Panc1 (cell line): Measurements from ENCODE around the gene RPL10A. TPM values are rescaled to one million over a fixed set of nuclear protein-coding genes. Genes with fewer than 3 reads are reported as not detected.

Experiments used
- ATAC-seq: fragments of 200-7000 bp; cut with Tn5 transposase; 2 replicates; pipeline ENCODE4 v1.9.1; 2020; ENCODE audit warnings: mild to moderate bottlenecking, moderate library complexity
- BruUV-seq: library from RNA; stranded (reverse); fragments of 400-500 nt; replicated peaks from 2 replicates; lab custom pipeline; 2021; lab: Mats Ljungman, UMichigan
- CTCF ChIA-PET: fragments of 300-600 bp; sonication (Branson Sonifier 250); formaldehyde crosslinking; loops from one replicate; lab custom pipeline; 2022; ENCODE audit warnings: antibody characterized with exemption; lab: Charles Lee
- POLR2A ChIA-PET: fragments of 300-600 bp; sonication (Branson Sonifier 250); formaldehyde crosslinking; loops from one replicate; lab custom pipeline; 2022; ENCODE audit warnings: antibody characterized with exemption; lab: Charles Lee
- DNase-seq: peaks from one replicate; pipeline ENCODE4 v3.0.0-alpha.2; 2010; ENCODE audit warnings: low read depth, low spot score
- H3K27ac ChIP-seq: 2 replicates; pipeline ENCODE4 v1.5.1; 2011; ENCODE audit warnings: mild to moderate bottlenecking, low read length, inconsistent platforms
- H3K27me3 ChIP-seq: fragments of 200-500 bp; sonication (Bioruptor generic); 2 replicates; pipeline ENCODE4 v1.6.0; 2014; ENCODE audit warnings: low read length, inconsistent platforms; ENCODE audit not compliant: control insufficient read depth, insufficient read depth
- H3K36me3 ChIP-seq: fragments of 200-500 bp; sonication (Bioruptor generic); 2 replicates; pipeline ENCODE4 v1.5.1; 2014; ENCODE audit warnings: inconsistent platforms, mild to moderate bottlenecking, low read length, moderate library complexity; ENCODE audit not compliant: control insufficient read depth, insufficient read depth
- H3K4me1 ChIP-seq: 2 replicates; pipeline ENCODE4 v1.5.1; 2011; ENCODE audit warnings: inconsistent platforms, mild to moderate bottlenecking, low read length, moderate library complexity; ENCODE audit not compliant: control insufficient read depth, insufficient read depth
- H3K4me3 ChIP-seq, 2 experiments: 2 replicates each; pipeline ENCODE4 v1.5.1; 2011 to 2012; ENCODE audit warnings: low read depth in 2 of 2, low read length in 2 of 2, mild to moderate bottlenecking in 2 of 2, inconsistent platforms in 1 of 2, moderate library complexity in 1 of 2
- H3K9me3 ChIP-seq: fragments of 200-500 bp; sonication (Bioruptor generic); 2 replicates; pipeline ENCODE4 v1.5.1; 2014; ENCODE audit warnings: low read depth, mild to moderate bottlenecking, inconsistent platforms, low read length, moderate library complexity; ENCODE audit not compliant: control insufficient read depth, insufficient read depth
- CTCF ChIP-seq: fragments of 450-650 bp; IDR thresholded peaks from 2 replicates; pipeline ENCODE4 v1.5.1; 2017; ENCODE audit warnings: mild to moderate bottlenecking
- POLR2AphosphoS5 ChIP-seq: IDR thresholded peaks from 2 replicates; pipeline ENCODE4 v1.6.1; 2012; ENCODE audit warnings: mild to moderate bottlenecking, low read depth, low read length, moderate library complexity
- REST ChIP-seq, 2 experiments: IDR thresholded peaks; 2 replicates each; pipeline ENCODE4 v1.6.1; 2011 to 2012; ENCODE audit warnings: low read depth in 2 of 2, control low read depth in 1 of 2, low read length in 1 of 2, mild to moderate bottlenecking in 1 of 2, moderate library complexity in 1 of 2; ENCODE audit not compliant: insufficient read depth in 1 of 2
- SIN3A ChIP-seq: IDR thresholded peaks from 2 replicates; pipeline ENCODE4 v1.6.1; 2012; ENCODE audit warnings: low read depth, mild to moderate bottlenecking, low read length, moderate library complexity, borderline replicate concordance; ENCODE audit not compliant: insufficient read depth
- TCF7L2 ChIP-seq: IDR thresholded peaks from 2 replicates; pipeline ENCODE4 v1.6.1; 2011; ENCODE audit warnings: mild to moderate bottlenecking, low read depth, low read length, inconsistent platforms
- in situ Hi-C: cut with HindIII; loops from 2 replicates; pipeline ENCODE4 v1.10.0; 2016; ENCODE audit warnings: low sequenced_read_pairs, low pct_unique_long_range_greater_than_20kb
- intact Hi-C: fragments of 100-400 bp; cut with micrococcal nuclease; formaldehyde crosslinking; loops from one replicate; pipeline ENCODE4 v1.10.0; 2022; ENCODE audit not compliant: unreplicated experiment
- total RNA-seq: library from RNA; stranded (reverse); gene quantifications from one replicate; pipeline ENCODE4 v1.2.1, GENCODE V29; 2021; ENCODE audit not compliant: unreplicated experiment

Gene RPL10A
- total RNA-seq, 1 experiment from 2014 or later = 732 TPM

- Histone ChIP-seq H3K36me3 (no peaks in the 10 kb centered on the region), H3K27ac (no peak overlapping the region), H3K4me1 (no peaks in the 10 kb centered on the region), H3K9me3 (no peaks in the 10 kb centered on the region), H3K4me3 (no peak overlapping the region), H3K27me3 (no peaks in the 10 kb centered on the region)
- TF ChIP-seq CTCF (no peak), POLR2AphosphoS5 (no peak), REST (IDR thresholded peaks at IDR 0.05; ENCODE audit: insufficient read depth in 1 of 2, low read depth in 2 of 2, low read length in 1 of 2) (no peak), SIN3A (no peak), TCF7L2 (no peak)
- POLR2A ChIA-PET = no interaction called here
- in situ Hi-C loops = no loop called here
- BruUV-seq = no TSS peak
- 0 out of 2 replicates have a peak, but pooled peaks have one; percentile 22 for ATAC-seq
- CTCF ChIA-PET = interaction anchor here (2.0 kb wide), 1 partner anchor 14 kb away, joined by 9 read pairs; no protein-coding TSS in a partner anchor
- intact Hi-C loops = no loop called here
- no peak for DNase-seq
These were observed 40.3 kb downstream of the RPL10A start for GRCh38 chr6:35508542-35508941.

GRCh38 chr6:35510916-35511561, 42.8 kb downstream of the RPL10A start:
- no peak overlapping the region for H3K27ac ChIP-seq
- H3K9me3 ChIP-seq = no peaks in the 10 kb centered on the region
- no peak overlapping the region for H3K4me3 ChIP-seq
- in situ Hi-C loops (no loop called here), intact Hi-C loops (no loop called here)
- BruUV-seq = no TSS peak
- ChIA-PET POLR2A (no interaction called here), CTCF (no interaction called here)
- no peaks in the 10 kb centered on the region for H3K27me3 ChIP-seq
- ATAC-seq (no peak), DNase-seq (no peak)
- TF ChIP-seq TCF7L2 (no peak), SIN3A (no peak), CTCF (no peak), POLR2AphosphoS5 (no peak), REST (IDR thresholded peaks at IDR 0.05; ENCODE audit: insufficient read depth in 1 of 2, low read depth in 2 of 2, low read length in 1 of 2) (no peak)
- H3K36me3 ChIP-seq = no peaks in the 10 kb centered on the region
- H3K4me1 ChIP-seq = no peaks in the 10 kb centered on the region
